Adipocyte (in vitro differentiated cells): Measurements from ENCODE around the gene MRPS9.

ENCODE experiments used
- DNase-seq: peaks from one replicate; pipeline ENCODE4 v3.0.0-alpha.2; 2015; ENCODE audit warnings: low read depth
- H3K27me3 ChIP-seq: replicated peaks from 2 replicates; pipeline ENCODE4 v1.7.0; 2013; ENCODE audit warnings: mild to moderate bottlenecking, low read length, moderate library complexity; ENCODE audit not compliant: control insufficient read depth, insufficient read depth
- H3K36me3 ChIP-seq: 2 replicates; pipeline ENCODE4 v1.7.0; 2013; ENCODE audit warnings: low read length, mild to moderate bottlenecking, moderate library complexity; ENCODE audit not compliant: control insufficient read depth, insufficient read depth, severe bottlenecking
- H3K4me1 ChIP-seq: 2 replicates; pipeline ENCODE4 v1.7.0; 2013; ENCODE audit warnings: mild to moderate bottlenecking, low read length, moderate library complexity; ENCODE audit not compliant: control insufficient read depth, insufficient read depth
- H3K4me3 ChIP-seq: 2 replicates; pipeline ENCODE4 v1.7.0; 2013; ENCODE audit warnings: mild to moderate bottlenecking, low read length, moderate library complexity
- H3K9ac ChIP-seq: 2 replicates; pipeline ENCODE4 v1.7.0; 2013; ENCODE audit warnings: mild to moderate bottlenecking, low read length, moderate library complexity
- H3K9me3 ChIP-seq: 2 replicates; pipeline ENCODE4 v1.7.0; 2013; ENCODE audit warnings: mild to moderate bottlenecking, low read length, moderate library complexity; ENCODE audit not compliant: control insufficient read depth

MRPS9 gene

GRCh38 chr2:105037572-105038382 lies at the start of gene MRPS9:
Gene MRPS9, plus strand, starts transcription at chr2:105038069. Its CDS starts 24 bp downstream, at chr2:105038093.
- Histone ChIP-seq H3K4me3 (peak within 1 kb of the TSS; percentile 100), H3K27me3 (no peaks in the 10 kb centered on the region), H3K4me1 (peaks cover 11% of the 10 kb centered on the region), H3K36me3 (no peaks in the 10 kb centered on the region), H3K9ac (peak within 1 kb of the TSS; percentile 98), H3K9me3 (no peaks in the 10 kb centered on the region)
- peak; percentile 99 for DNase-seq

DNA sequence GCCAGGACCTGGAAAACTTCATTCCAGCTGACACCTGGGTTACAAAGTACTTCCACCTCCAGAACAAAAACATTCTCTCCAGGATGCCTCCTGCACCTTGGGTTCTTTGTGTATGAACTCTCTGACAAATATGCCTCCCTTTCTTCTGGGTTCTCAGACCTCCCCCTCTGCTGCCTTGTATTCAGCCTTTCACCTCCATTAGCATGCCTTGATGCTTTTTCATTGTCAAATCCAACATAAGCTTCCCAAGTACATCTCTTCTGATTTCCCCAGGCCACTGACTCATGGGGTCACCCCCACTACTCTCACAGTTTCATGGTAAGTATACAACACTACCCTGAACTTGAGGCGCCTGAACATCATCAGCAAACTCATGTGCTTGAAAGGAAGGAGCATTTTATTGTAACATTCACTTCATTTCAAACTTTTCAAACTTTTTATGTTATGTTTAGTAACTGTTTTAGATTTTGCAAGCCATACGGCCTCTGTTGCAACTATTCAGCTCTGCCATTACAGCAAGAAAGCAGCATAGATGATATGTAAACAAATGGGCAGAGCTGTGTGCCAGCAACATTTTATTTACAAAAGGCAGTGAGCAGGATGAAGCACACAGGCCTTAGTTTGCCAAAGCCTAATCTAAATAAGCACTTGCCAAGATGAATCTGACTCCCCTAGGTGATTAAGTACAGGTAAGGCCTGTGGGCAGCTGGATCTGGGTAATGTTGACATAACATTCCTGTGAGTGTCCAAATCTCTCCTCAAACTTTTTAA lies 32.5 kb upstream of the MRPS9 start:
- H3K27me3 ChIP-seq: no peaks in the 10 kb centered on the region
- H3K9ac ChIP-seq: no peak overlapping the region
- no peak overlapping the region for H3K4me3 ChIP-seq
- peaks cover 20% of the 10 kb centered on the region for H3K9me3 ChIP-seq
- peak; percentile 53 for DNase-seq
- H3K36me3 ChIP-seq: no peaks in the 10 kb centered on the region
- H3K4me1 ChIP-seq: no peaks in the 10 kb centered on the region

DNA sequence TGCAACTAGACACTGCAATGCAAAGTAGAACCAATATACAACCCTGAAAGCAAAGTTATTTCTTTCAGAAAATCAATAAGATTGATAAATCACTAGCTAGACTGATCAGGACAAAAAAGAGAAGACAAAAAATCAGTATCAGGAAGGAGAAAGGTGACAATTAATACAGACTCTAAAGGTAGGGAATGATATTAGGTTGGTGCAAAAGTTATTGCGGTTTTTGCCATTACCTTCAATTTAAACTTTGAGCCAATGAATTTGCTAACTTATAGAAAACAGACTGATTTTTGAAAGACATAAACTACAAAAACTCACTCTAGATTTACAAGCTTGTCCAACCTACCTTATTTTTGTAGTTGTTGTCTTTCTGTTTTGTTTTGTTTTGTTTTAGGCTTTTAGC lies 30.5 kb upstream of the MRPS9 start:
- Histone ChIP-seq H3K4me3 (no peak overlapping the region), H3K4me1 (no peaks in the 10 kb centered on the region), H3K9me3 (peaks cover 11% of the 10 kb centered on the region), H3K27me3 (no peaks in the 10 kb centered on the region), H3K9ac (no peak overlapping the region), H3K36me3 (no peaks in the 10 kb centered on the region)
- no peak for DNase-seq

GRCh38 chr2:105032476-105032875 lies 5.4 kb upstream of the MRPS9 start:
- no peaks in the 10 kb centered on the region for H3K36me3 ChIP-seq
- DNase-seq: no peak
- H3K4me1 ChIP-seq: peaks cover 4% of the 10 kb centered on the region
- H3K9me3 ChIP-seq: no peaks in the 10 kb centered on the region
- H3K4me3 ChIP-seq: no peak overlapping the region
- peaks cover 2% of the 10 kb centered on the region for H3K27me3 ChIP-seq
- H3K9ac ChIP-seq: no peak overlapping the region

DNA sequence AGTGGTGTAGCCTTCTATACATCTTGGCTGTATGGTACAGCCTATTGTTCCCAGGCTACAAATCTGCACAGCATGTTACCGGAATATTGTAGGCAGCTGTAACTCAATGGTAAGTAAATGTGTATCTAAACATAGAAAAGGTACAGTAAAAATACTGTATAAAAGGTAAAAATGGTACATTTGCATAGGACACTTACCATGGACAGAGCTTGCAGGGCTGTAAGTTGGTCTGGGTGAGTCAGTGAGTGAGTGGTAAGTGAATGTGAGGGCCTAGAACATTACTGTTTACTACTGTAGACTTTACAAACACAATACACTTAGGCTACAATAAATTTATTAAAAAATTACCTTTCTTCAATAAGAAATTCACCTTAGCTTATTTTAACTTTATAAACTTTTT lies 3.7 kb upstream of the MRPS9 start:
- Histone ChIP-seq H3K9ac (no peak overlapping the region), H3K4me1 (peaks cover 11% of the 10 kb centered on the region), H3K4me3 (no peak overlapping the region), H3K9me3 (no peaks in the 10 kb centered on the region), H3K36me3 (no peaks in the 10 kb centered on the region), H3K27me3 (peaks cover 2% of the 10 kb centered on the region)
- DNase-seq: no peak

GRCh38 chr2:105038383-105039061 lies 653 bp downstream of the MRPS9 start:
- Histone ChIP-seq H3K4me1 (peaks cover 11% of the 10 kb centered on the region), H3K27me3 (no peaks in the 10 kb centered on the region), H3K9ac (peak overlapping the region; percentile 98), H3K36me3 (no peaks in the 10 kb centered on the region), H3K4me3 (peak overlapping the region; percentile 100), H3K9me3 (no peaks in the 10 kb centered on the region)
- DNase-seq: no peak

GRCh38 chr2:105039559-105039958 lies 1.7 kb downstream of the MRPS9 start:
- H3K36me3 ChIP-seq: no peaks in the 10 kb centered on the region
- no peaks in the 10 kb centered on the region for H3K9me3 ChIP-seq
- H3K27me3 ChIP-seq: no peaks in the 10 kb centered on the region
- no peak overlapping the region for H3K9ac ChIP-seq
- H3K4me3 ChIP-seq: no peak overlapping the region
- no peak for DNase-seq
- H3K4me1 ChIP-seq: peaks cover 11% of the 10 kb centered on the region

DNA sequence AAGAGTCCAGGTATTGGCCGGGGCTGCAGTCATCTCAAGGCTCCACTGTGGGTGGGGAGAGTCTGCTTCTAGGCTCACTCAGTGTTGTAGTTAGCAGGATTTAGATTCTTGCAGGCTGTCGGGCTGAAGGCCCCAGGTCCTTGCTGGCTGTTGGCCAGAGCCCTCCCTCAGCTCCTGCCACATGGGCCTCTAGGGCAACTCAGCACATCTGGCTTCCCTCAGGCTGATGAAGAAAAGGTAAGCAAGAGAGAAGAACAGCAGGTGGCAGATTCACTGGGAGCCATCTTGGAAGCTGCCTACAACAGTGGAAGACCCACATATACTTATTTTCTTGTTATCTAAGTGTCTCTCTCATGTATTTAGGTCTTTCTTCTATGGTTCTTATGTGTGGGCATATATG lies 4.3 kb downstream of the MRPS9 start:
- Histone ChIP-seq H3K4me3 (no peak overlapping the region), H3K4me1 (peaks cover 9% of the 10 kb centered on the region), H3K27me3 (no peaks in the 10 kb centered on the region), H3K9me3 (no peaks in the 10 kb centered on the region), H3K9ac (no peak overlapping the region), H3K36me3 (no peaks in the 10 kb centered on the region)
- DNase-seq: no peak

DNA sequence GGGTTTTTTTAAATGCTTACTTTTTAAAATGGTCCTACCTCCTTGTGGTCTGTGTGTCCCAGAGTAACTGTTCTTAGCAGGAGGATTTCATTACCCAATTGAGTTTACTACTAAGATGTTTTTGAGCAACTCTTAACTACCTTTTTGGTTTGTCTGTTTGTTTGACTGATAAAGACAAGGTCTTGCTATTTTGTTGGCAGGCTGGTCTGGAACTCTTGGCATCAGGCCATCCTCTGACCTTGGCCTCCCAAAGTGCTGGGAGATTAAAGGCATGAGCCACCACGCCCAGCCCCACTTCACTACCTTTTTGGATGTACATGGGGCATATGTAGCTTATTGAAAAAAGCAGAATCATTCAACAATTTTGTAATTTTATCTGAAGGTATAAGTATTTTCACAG lies 14.9 kb downstream of the MRPS9 start:
- no peaks in the 10 kb centered on the region for H3K4me1 ChIP-seq
- no peaks in the 10 kb centered on the region for H3K9me3 ChIP-seq
- H3K36me3 ChIP-seq: peaks cover 6% of the 10 kb centered on the region
- DNase-seq: no peak
- no peak overlapping the region for H3K4me3 ChIP-seq
- no peaks in the 10 kb centered on the region for H3K27me3 ChIP-seq
- no peak overlapping the region for H3K9ac ChIP-seq

- Histone ChIP-seq H3K27me3 (no peaks in the 10 kb centered on the region), H3K36me3 (peaks cover 6% of the 10 kb centered on the region), H3K9ac (no peak overlapping the region), H3K4me1 (no peaks in the 10 kb centered on the region), H3K9me3 (no peaks in the 10 kb centered on the region), H3K4me3 (no peak overlapping the region)
- DNase-seq: peak; percentile 21
Observed at GRCh38 chr2:105055613-105056012, 17.7 kb downstream of the MRPS9 start.

DNA sequence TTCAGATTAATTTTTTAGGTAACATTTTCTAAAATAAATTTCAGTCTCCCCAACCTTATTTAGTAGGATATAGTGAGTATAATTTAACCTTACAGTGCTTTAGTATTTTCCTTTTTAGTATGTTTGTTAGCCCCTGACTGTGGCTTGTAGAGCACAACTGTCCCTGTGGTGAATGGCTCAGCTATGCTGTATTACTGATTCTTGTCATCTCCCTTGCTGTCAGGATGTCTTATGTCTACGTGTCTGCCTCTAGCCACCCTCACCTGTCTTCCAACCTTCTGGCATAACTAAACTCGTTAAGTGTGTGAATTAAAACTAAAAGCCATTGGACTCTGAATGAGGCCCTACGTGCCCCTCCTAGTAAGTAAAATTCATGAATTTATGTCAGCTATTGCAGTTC lies 18.4 kb downstream of the MRPS9 start:
- Histone ChIP-seq H3K4me1 (no peaks in the 10 kb centered on the region), H3K9me3 (no peaks in the 10 kb centered on the region), H3K4me3 (no peak overlapping the region), H3K27me3 (no peaks in the 10 kb centered on the region), H3K36me3 (peaks cover 6% of the 10 kb centered on the region), H3K9ac (no peak overlapping the region)
- no peak for DNase-seq
